H1 (cell line): ENCODE results near the gene MEGF11. TPM values are rescaled to one million over a fixed set of nuclear protein-coding genes. Genes with fewer than 3 reads are reported as not detected.

Source experiments
- FOSL1 ChIP-seq: IDR thresholded peaks from 2 replicates; pipeline ENCODE4 v1.6.1; 2011; ENCODE audit warnings: mild to moderate bottlenecking, low read depth, low read length, moderate library complexity; ENCODE audit not compliant: insufficient read depth
- polyA plus RNA-seq, 7 experiments: library from polyadenylated mRNA; depleted of rRNA in 3 of 7; stranded (reverse) in 5 of 7; unstranded in 2 of 7; fragments of >200 nt in 5 of 7; fragments of 200-250 nt in 2 of 7; gene quantifications; 1 replicate in 5 of 7; 2 replicates in 1 of 7; 4 replicates in 1 of 7; pipeline versions ENCODE4 v1.2.1 to v1.2.3, GENCODE V29; 2011 to 2013; ENCODE audit warnings: missing spikeins in 2 of 7, mixed read lengths in 2 of 7
- total RNA-seq: library from RNA; stranded (reverse); fragmentation: NEBNext Ultra II Directional; extraction: Animal tissue kit (Norgen Biotek cat#: 25700); gene quantifications from 2 replicates; pipeline ENCODE4 v1.2.1, GENCODE V29; 2021

Gene MEGF11
- total and polyA plus RNA-seq, 2 of the 8 experiments (the other 6 are each of a cell fraction or from before 2014, with no cell fraction given), result 4.4 to 4.8 TPM

DNA sequence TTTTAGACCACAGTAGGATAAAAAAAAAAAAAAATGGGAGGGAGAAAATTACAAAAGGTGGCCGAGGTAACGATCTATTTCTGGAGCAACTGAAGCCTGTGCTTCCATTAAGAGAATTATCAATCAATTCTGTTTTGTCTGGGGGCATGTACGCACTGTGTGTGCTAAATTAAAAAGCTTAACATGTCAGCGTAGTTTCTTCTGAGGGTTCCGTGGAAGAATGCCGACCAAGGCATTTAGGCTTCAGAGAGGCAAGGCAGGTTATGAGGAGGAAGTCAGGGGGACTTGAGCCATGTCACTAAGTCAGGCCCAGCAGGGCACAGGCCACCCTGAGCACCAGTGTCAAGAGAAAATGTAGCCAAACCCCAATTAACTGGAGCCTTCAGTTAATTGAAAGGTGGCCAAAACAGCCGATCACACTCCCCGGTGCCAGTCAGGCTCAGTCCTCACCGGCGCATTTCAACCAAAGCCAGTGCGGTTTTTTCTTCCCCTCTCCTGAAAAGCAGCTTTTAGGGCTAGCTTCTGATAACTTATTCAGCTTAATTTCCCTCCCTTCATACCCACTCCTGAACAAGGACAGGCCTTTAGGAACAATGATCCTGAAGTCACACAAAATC is 113.9 kb downstream of the MEGF11 start (continued):
- TF ChIP-seq FOSL1, result no peak
